Trophoblast cell (in vitro differentiated cells and primary cell): ENCODE data around the gene ELK3.

Experiments
- DNase-seq, 2 donors: peaks; one replicate each; pipeline ENCODE4 v3.0.0-alpha.2; 2016
- H2AFZ ChIP-seq: 2 replicates; pipeline ENCODE4 v1.6.1; 2013; ENCODE audit warnings: low read length, moderate library complexity, mild to moderate bottlenecking; ENCODE audit not compliant: insufficient read depth, poor library complexity
- H2AK5ac ChIP-seq: 2 replicates; pipeline ENCODE4 v1.6.1; 2013; ENCODE audit warnings: mild to moderate bottlenecking, low read length
- H2BK120ac ChIP-seq: 2 replicates; pipeline ENCODE4 v1.6.1; 2013; ENCODE audit warnings: low read length, mild to moderate bottlenecking, moderate library complexity; ENCODE audit not compliant: insufficient read depth, poor library complexity
- H2BK12ac ChIP-seq: 2 replicates; pipeline ENCODE4 v1.6.1; 2013; ENCODE audit warnings: mild to moderate bottlenecking, low read length, moderate library complexity
- H2BK5ac ChIP-seq: 2 replicates; pipeline ENCODE4 v1.6.1; 2013; ENCODE audit warnings: low read length, low read depth, moderate library complexity, mild to moderate bottlenecking; ENCODE audit not compliant: poor library complexity
- H3K14ac ChIP-seq: 2 replicates; pipeline ENCODE4 v1.6.1; 2013; ENCODE audit warnings: mild to moderate bottlenecking, low read length
- H3K18ac ChIP-seq: 2 replicates; pipeline ENCODE4 v1.6.1; 2013; ENCODE audit warnings: mild to moderate bottlenecking, low read length
- H3K23ac ChIP-seq: 2 replicates; pipeline ENCODE4 v1.6.1; 2013; ENCODE audit warnings: low read length
- H3K27ac ChIP-seq: 2 replicates; pipeline ENCODE4 v1.5.1; 2013; ENCODE audit warnings: low read depth, mild to moderate bottlenecking, inconsistent platforms, low read length, moderate library complexity
- H3K27me3 ChIP-seq: 2 replicates; pipeline ENCODE4 v1.6.1; 2013; ENCODE audit warnings: inconsistent platforms, mild to moderate bottlenecking, low read length, moderate library complexity; ENCODE audit not compliant: insufficient read depth
- H3K36me3 ChIP-seq, 2 experiments: 1 replicate in 1 of 2; 2 replicates in 1 of 2; pipeline ENCODE4 v1.6.1; 2013; ENCODE audit warnings: low read length in 2 of 2, mild to moderate bottlenecking in 2 of 2, moderate library complexity in 1 of 2; ENCODE audit not compliant: insufficient read depth in 2 of 2, control insufficient read depth in 1 of 2
- H3K4ac ChIP-seq: 2 replicates; pipeline ENCODE4 v1.6.1; 2013; ENCODE audit warnings: low read depth, mild to moderate bottlenecking, low read length, moderate library complexity
- H3K4me1 ChIP-seq, 2 experiments: 1 replicate in 1 of 2; 2 replicates in 1 of 2; pipeline ENCODE4 v1.6.1; 2013; ENCODE audit warnings: low read length in 2 of 2, mild to moderate bottlenecking in 2 of 2, moderate library complexity in 1 of 2; ENCODE audit not compliant: insufficient read depth in 2 of 2, control insufficient read depth in 1 of 2
- H3K4me2 ChIP-seq: 2 replicates; pipeline ENCODE4 v1.6.1; 2013; ENCODE audit warnings: inconsistent platforms, mild to moderate bottlenecking, low read length, moderate library complexity
- H3K4me3 ChIP-seq: 2 replicates; pipeline ENCODE4 v1.5.1; 2013; ENCODE audit warnings: mild to moderate bottlenecking, low read depth, low read length, inconsistent platforms
- H3K79me1 ChIP-seq: one replicate; pipeline ENCODE4 v1.6.1; 2013; ENCODE audit warnings: low read length
- H3K79me2 ChIP-seq: 2 replicates; pipeline ENCODE4 v1.6.1; 2013; ENCODE audit warnings: low read length, mild to moderate bottlenecking; ENCODE audit not compliant: control insufficient read depth, insufficient read depth, poor library complexity
- H3K9ac ChIP-seq: 2 replicates; pipeline ENCODE4 v1.6.1; 2013; ENCODE audit warnings: mild to moderate bottlenecking, low read length
- H3K9me3 ChIP-seq: 2 replicates; pipeline ENCODE4 v1.6.1; 2013; ENCODE audit warnings: low read depth, mild to moderate bottlenecking, control low read depth, inconsistent platforms, low read length; ENCODE audit not compliant: insufficient read depth
- H4K12ac ChIP-seq: 2 replicates; pipeline ENCODE4 v1.6.1; 2013; ENCODE audit warnings: low read depth, mild to moderate bottlenecking, low read length, moderate library complexity
- H4K8ac ChIP-seq: 2 replicates; pipeline ENCODE4 v1.6.1; 2013; ENCODE audit warnings: low read depth, mild to moderate bottlenecking, low read length, moderate library complexity
- H4K91ac ChIP-seq: one replicate; pipeline ENCODE4 v1.6.1; 2013; ENCODE audit warnings: low read depth, mild to moderate bottlenecking, low read length, moderate library complexity
- WGBS: extraction: QIAGEN DNeasy Blood & Tissue Kit; methylation state at CpG from one replicate; pipeline ENCODE4 v1.1.7; 2013; ENCODE audit warnings: missing lambda C conversion rate; ENCODE audit not compliant: insufficient read length, insufficient coverage; ENCODE audit errors: extremely low coverage; 5-methylcytosine and 5-hydroxymethylcytosine counted together

Gene ELK3

GRCh38 chr12:96302687-96303310 is 108.6 kb downstream of the ELK3 start:
- H3K9me3 ChIP-seq, result no peaks in the 10 kb centered on the region
- H3K27ac ChIP-seq, result no peak overlapping the region
- no peak overlapping the region for H3K4ac ChIP-seq
- no peak overlapping the region for H2BK120ac ChIP-seq
- H3K4me1 ChIP-seq, result no peaks in the 10 kb centered on the region
- H2BK12ac ChIP-seq, result no peak overlapping the region
- H3K23ac ChIP-seq, result no peak overlapping the region
- H3K27me3 ChIP-seq, result no peaks in the 10 kb centered on the region
- H4K91ac ChIP-seq, result no peak overlapping the region
- no peak overlapping the region for H2BK5ac ChIP-seq
- WGBS, result no CpG with 5 or more reads among the region's 2 CpGs
- no peak overlapping the region for H3K9ac ChIP-seq
- no peaks in the 10 kb centered on the region for H3K79me1 ChIP-seq
- H3K79me2 ChIP-seq, result no peaks in the 10 kb centered on the region
- no peak overlapping the region for H4K8ac ChIP-seq
- no peak overlapping the region for H2AK5ac ChIP-seq
- no peak overlapping the region for H3K18ac ChIP-seq
- H2AFZ ChIP-seq, result no peak overlapping the region
- H3K14ac ChIP-seq, result no peak overlapping the region
- H3K4me2 ChIP-seq, result no peak overlapping the region
- peaks cover 2 to 4% of the 10 kb centered on the region in 2 experiments for H3K36me3 ChIP-seq
- no peak overlapping the region for H4K12ac ChIP-seq
- H3K4me3 ChIP-seq, result no peak overlapping the region
- DNase-seq, result no peak

DNA sequence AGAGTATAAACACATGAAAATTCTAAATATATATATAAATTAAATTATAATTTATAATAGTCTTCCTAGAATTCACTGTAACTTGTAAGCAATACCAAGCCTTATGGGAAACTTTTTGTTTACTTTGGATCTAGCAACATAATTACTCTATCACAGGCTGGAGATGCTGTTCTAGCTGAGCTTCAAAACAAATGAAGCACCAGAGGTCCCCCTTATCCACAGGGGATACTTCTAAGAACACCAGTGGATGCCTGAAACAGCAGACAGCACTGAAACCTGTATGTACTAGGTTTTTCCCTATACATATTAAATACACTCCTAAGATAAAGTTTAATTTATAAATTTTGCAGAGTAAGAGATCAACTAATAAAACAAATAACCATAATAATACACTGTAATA is 109.5 kb downstream of the ELK3 start:
- H3K18ac ChIP-seq, result no peak overlapping the region
- H3K23ac ChIP-seq, result no peak overlapping the region
- DNase-seq, result no peak
- H3K9me3 ChIP-seq, result no peaks in the 10 kb centered on the region
- H3K14ac ChIP-seq, result no peak overlapping the region
- no peaks in the 10 kb centered on the region for H3K4me1 ChIP-seq
- H3K4ac ChIP-seq, result no peak overlapping the region
- H2BK120ac ChIP-seq, result no peak overlapping the region
- H3K9ac ChIP-seq, result no peak overlapping the region
- no peak overlapping the region for H2BK12ac ChIP-seq
- H3K4me2 ChIP-seq, result no peak overlapping the region
- H2BK5ac ChIP-seq, result no peak overlapping the region
- no peak overlapping the region for H2AK5ac ChIP-seq
- no peak overlapping the region for H3K27ac ChIP-seq
- no peak overlapping the region for H4K12ac ChIP-seq
- peaks cover 2 to 4% of the 10 kb centered on the region in 2 experiments for H3K36me3 ChIP-seq
- no peak overlapping the region for H4K8ac ChIP-seq
- no peak overlapping the region for H3K4me3 ChIP-seq
- no peak overlapping the region for H2AFZ ChIP-seq
- no peaks in the 10 kb centered on the region for H3K79me2 ChIP-seq
- no peaks in the 10 kb centered on the region for H3K79me1 ChIP-seq
- H3K27me3 ChIP-seq, result no peaks in the 10 kb centered on the region
- H4K91ac ChIP-seq, result no peak overlapping the region

DNA sequence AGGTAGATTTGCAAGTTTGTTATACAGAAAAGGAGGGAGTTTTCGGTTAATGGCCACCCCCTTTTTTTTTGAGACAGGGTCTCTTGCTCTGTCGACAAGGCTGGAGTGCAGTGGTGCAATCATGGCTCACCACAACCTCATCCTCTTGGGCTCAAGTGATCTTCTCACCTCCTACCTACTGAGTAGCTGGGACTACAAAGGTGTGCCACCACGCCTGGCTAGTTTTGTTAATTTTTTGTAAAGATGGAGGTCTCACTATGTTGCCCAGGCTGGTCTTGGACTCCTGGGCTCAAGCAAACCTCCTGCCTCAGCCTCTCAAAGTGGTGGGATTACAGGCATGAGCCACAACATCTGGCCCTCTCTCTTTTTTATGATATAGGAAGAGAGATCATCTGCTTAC is 111.5 kb downstream of the ELK3 start:
- Histone ChIP-seq H2AK5ac (no peak overlapping the region), H3K36me3 (no peaks in the 10 kb centered on the region), H2BK12ac (no peak overlapping the region), H3K14ac (no peak overlapping the region), H3K18ac (no peak overlapping the region), H3K4ac (no peak overlapping the region), H4K12ac (no peak overlapping the region), H3K4me2 (no peak overlapping the region), H3K27me3 (no peaks in the 10 kb centered on the region), H3K9ac (no peak overlapping the region), H3K79me1 (no peaks in the 10 kb centered on the region), H3K27ac (no peak overlapping the region), H2BK5ac (no peak overlapping the region), H3K23ac (no peak overlapping the region), H2BK120ac (no peak overlapping the region), H4K91ac (no peak overlapping the region), H3K79me2 (no peaks in the 10 kb centered on the region), H3K4me1 (no peaks in the 10 kb centered on the region), H3K4me3 (no peak overlapping the region), H2AFZ (no peak overlapping the region), H3K9me3 (no peaks in the 10 kb centered on the region), H4K8ac (no peak overlapping the region)
- DNase-seq, result no peak
- WGBS, result no CpG with 5 or more reads among the region's 3 CpGs

GRCh38 chr12:96308881-96309280 is 114.7 kb downstream of the ELK3 start:
- H3K23ac ChIP-seq, result no peak overlapping the region
- H3K4me2 ChIP-seq, result no peak overlapping the region
- H4K8ac ChIP-seq, result no peak overlapping the region
- H2BK12ac ChIP-seq, result no peak overlapping the region
- H3K27me3 ChIP-seq, result no peaks in the 10 kb centered on the region
- no peaks in the 10 kb centered on the region for H3K4me1 ChIP-seq
- no peak overlapping the region for H2AK5ac ChIP-seq
- H3K4ac ChIP-seq, result no peak overlapping the region
- H4K91ac ChIP-seq, result no peak overlapping the region
- no peak overlapping the region for H3K4me3 ChIP-seq
- H4K12ac ChIP-seq, result no peak overlapping the region
- H3K9me3 ChIP-seq, result no peaks in the 10 kb centered on the region
- no peaks in the 10 kb centered on the region for H3K79me2 ChIP-seq
- no peaks in the 10 kb centered on the region for H3K79me1 ChIP-seq
- WGBS, result no CpG with 5 or more reads among the region's 1 CpG
- H2BK120ac ChIP-seq, result no peak overlapping the region
- H3K27ac ChIP-seq, result no peak overlapping the region
- H2AFZ ChIP-seq, result no peak overlapping the region
- no peak overlapping the region for H3K18ac ChIP-seq
- no peak overlapping the region for H3K9ac ChIP-seq
- H3K36me3 ChIP-seq, result no peaks in the 10 kb centered on the region
- no peak for DNase-seq
- H3K14ac ChIP-seq, result no peak overlapping the region
- no peak overlapping the region for H2BK5ac ChIP-seq
